ENCODE measurements around the gene ANKRD60.

DNA sequence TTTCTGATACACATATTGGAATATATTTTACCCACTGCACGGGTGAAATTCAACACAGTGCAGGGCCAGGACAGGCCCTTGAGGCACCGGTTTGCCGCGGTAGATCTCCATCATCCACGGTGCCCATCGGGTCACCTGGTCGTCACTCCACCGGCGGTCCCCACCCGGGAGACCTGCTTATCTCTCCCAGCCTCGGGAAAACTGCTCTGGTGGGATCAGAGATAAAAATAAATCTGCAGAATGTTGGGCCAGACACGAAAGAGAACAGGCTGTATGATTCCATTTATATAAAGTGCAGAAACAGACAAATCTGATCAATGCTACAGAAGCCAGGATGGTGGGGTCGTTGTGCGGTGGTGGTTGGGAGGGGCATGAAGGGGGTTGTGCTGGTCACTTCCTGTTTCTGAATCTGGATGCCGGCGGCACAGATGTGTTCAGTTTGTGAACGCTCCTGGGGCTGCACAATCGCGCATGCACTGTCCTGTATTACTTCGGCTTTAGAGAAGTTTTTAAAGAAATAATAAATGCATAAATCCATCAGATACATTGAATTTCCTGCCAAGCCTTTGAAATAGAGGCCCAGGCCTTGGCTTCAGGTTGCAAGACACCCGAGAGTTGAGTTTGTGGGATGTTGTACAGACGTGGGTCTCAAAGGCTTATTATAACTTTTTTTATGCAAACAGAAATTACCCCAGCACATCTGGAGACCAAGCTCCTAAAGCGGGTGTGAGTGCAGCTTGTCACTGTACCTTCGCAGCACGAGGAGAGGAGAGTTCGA is 54.3 kb downstream of the ANKRD60 start:
- TF ChIP-seq, protein P1, sequence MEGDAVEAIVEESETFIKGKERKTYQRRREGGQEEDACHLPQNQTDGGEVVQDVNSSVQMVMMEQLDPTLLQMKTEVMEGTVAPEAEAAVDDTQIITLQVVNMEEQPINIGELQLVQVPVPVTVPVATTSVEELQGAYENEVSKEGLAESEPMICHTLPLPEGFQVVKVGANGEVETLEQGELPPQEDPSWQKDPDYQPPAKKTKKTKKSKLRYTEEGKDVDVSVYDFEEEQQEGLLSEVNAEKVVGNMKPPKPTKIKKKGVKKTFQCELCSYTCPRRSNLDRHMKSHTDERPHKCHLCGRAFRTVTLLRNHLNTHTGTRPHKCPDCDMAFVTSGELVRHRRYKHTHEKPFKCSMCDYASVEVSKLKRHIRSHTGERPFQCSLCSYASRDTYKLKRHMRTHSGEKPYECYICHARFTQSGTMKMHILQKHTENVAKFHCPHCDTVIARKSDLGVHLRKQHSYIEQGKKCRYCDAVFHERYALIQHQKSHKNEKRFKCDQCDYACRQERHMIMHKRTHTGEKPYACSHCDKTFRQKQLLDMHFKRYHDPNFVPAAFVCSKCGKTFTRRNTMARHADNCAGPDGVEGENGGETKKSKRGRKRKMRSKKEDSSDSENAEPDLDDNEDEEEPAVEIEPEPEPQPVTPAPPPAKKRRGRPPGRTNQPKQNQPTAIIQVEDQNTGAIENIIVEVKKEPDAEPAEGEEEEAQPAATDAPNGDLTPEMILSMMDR (IDR thresholded peaks at IDR 0.05; ENCODE audit: low read depth, low read length), result no peak
- no peak for TF ChIP-seq EZH2phosphoT487 (IDR thresholded peaks at IDR 0.05; ENCODE audit: low read depth)

Measured in OCI-LY3 (cell line).